OCI-LY1 (cell line): ENCODE results near the gene IRF4.
A peak's percentile ranks its signal among the peaks of the same experiment; 100 is the strongest.
"Not testable (repeated sequence)": the region's sequence is repeated elsewhere in the genome, so short reads cannot be mapped to it uniquely, and the experiment has no call there.

Source experiments
- H2AFZ ChIP-seq: fragments of 200-600 bp; sonication (generic), shearing (Covaris generic); 2 replicates; pipeline ENCODE4 v1.6.0; 2014; ENCODE audit warnings: antibody characterized with exemption, mild to moderate bottlenecking, low read length
- H3F3A ChIP-seq: fragments of 200-600 bp; sonication (generic), shearing (Covaris generic); 2 replicates; pipeline ENCODE4 v1.6.0; 2014; ENCODE audit warnings: mild to moderate bottlenecking, antibody characterized with exemption, low read length, moderate library complexity; ENCODE audit not compliant: insufficient read depth
- H3K27ac ChIP-seq: fragments of 200-600 bp; sonication (generic); 2 replicates; pipeline ENCODE4 v1.5.1; 2014; ENCODE audit warnings: low read length, mixed run types, mild to moderate bottlenecking, low read depth; ENCODE audit not compliant: poor library complexity, severe bottlenecking
- H3K27me3 ChIP-seq: fragments of 200-600 bp; sonication (generic); 2 replicates; pipeline ENCODE4 v1.6.0; 2014; ENCODE audit warnings: antibody characterized with exemption, mild to moderate bottlenecking, low read length, moderate library complexity; ENCODE audit not compliant: insufficient read depth
- H3K36me3 ChIP-seq: fragments of 200-600 bp; sonication (generic); 2 replicates; pipeline ENCODE4 v1.6.1; 2014; ENCODE audit warnings: mild to moderate bottlenecking, antibody characterized with exemption, low read length, moderate library complexity, mixed read lengths; ENCODE audit not compliant: insufficient read depth
- H3K4me1 ChIP-seq: fragments of 200-600 bp; sonication (generic); 2 replicates; pipeline ENCODE4 v1.5.1; 2014; ENCODE audit warnings: mild to moderate bottlenecking, low read length, moderate library complexity; ENCODE audit not compliant: insufficient read depth, severe bottlenecking
- H3K4me2 ChIP-seq: fragments of 200-600 bp; sonication (generic), shearing (Covaris generic); 2 replicates; pipeline ENCODE4 v1.6.1; 2014; ENCODE audit warnings: low read length
- H3K4me3 ChIP-seq: fragments of 200-600 bp; sonication (generic); 2 replicates; pipeline ENCODE4 v1.5.1; 2014; ENCODE audit warnings: low read length, low read depth, mild to moderate bottlenecking, mixed read lengths; ENCODE audit not compliant: poor library complexity, severe bottlenecking
- H3K79me2 ChIP-seq: fragments of 200-600 bp; shearing (Covaris generic); 2 replicates; pipeline ENCODE4 v1.6.1; 2016; ENCODE audit warnings: mixed run types, low read length, mixed read lengths; ENCODE audit not compliant: insufficient read depth
- H3K9ac ChIP-seq: fragments of 200-600 bp; sonication (generic), shearing (Covaris generic); 2 replicates; pipeline ENCODE4 v1.6.1; 2014; ENCODE audit warnings: mild to moderate bottlenecking, low read length, mixed read lengths
- H3K9me2 ChIP-seq: fragments of 200-600 bp; sonication (generic), shearing (Covaris generic); 2 replicates; pipeline ENCODE4 v1.6.1; 2014; ENCODE audit warnings: low read depth, mild to moderate bottlenecking, low read length, mixed read lengths
- H3K9me3 ChIP-seq: fragments of 200-600 bp; shearing (Covaris generic); 2 replicates; pipeline ENCODE4 v1.6.1; 2014; ENCODE audit warnings: low read length, mixed read lengths
- H4K20me1 ChIP-seq: fragments of 200-600 bp; sonication (generic), shearing (Covaris generic); 2 replicates; pipeline ENCODE4 v1.6.0; 2016; ENCODE audit warnings: mild to moderate bottlenecking, low read length; ENCODE audit not compliant: insufficient read depth
- CTCF ChIP-seq: fragments of 200-600 bp; sonication (generic), shearing (Covaris generic); IDR thresholded peaks from 2 replicates; pipeline ENCODE4 v1.5.1; 2017; ENCODE audit warnings: mild to moderate bottlenecking, antibody characterized with exemption, low read length, moderate library complexity, mixed read lengths
- EZH2 ChIP-seq: fragments of 200-600 bp; sonication (generic), shearing (Covaris generic); IDR thresholded peaks from 2 replicates; pipeline ENCODE4 v1.8.0; 2017; ENCODE audit warnings: borderline replicate concordance, mixed run types, mild to moderate bottlenecking, antibody characterized with exemption, low read length, moderate library complexity, mixed read lengths

The IRF4 gene

GRCh38 chr6:370555-370954, 21.0 kb upstream of the IRF4 start:
- Histone ChIP-seq H3K27ac (no peak overlapping the region), H3K27me3 (no peaks in the 10 kb centered on the region), H3K9me3 (no peaks in the 10 kb centered on the region), H2AFZ (no peak overlapping the region), H3K79me2 (no peaks in the 10 kb centered on the region), H3K4me1 (peaks cover 42% of the 10 kb centered on the region), H3K9ac (no peak overlapping the region), H3K4me2 (no peak overlapping the region), H3K9me2 (no peaks in the 10 kb centered on the region), H4K20me1 (no peaks in the 10 kb centered on the region), H3F3A (no peaks in the 10 kb centered on the region), H3K36me3 (no peaks in the 10 kb centered on the region), H3K4me3 (no peak overlapping the region)
- TF ChIP-seq EZH2 (no peak), CTCF (no peak)

- not testable (repeated sequence) for H3K27me3 ChIP-seq
Observed at GRCh38 chr6:371851-372250, 19.7 kb upstream of the IRF4 start.

GRCh38 chr6:372336-372911, 19.1 kb upstream of the IRF4 start:
- TF ChIP-seq CTCF: no peak
- TF ChIP-seq EZH2: no peak
- H3K4me3 ChIP-seq: no peak overlapping the region
- H3K9ac ChIP-seq: no peak overlapping the region
- H2AFZ ChIP-seq: no peak overlapping the region
- no peak overlapping the region for H3K27ac ChIP-seq
- H3K4me1 ChIP-seq: peaks cover 36% of the 10 kb centered on the region
- peak overlapping the region; percentile 13 for H3K4me2 ChIP-seq
- H4K20me1 ChIP-seq: no peaks in the 10 kb centered on the region
- no peaks in the 10 kb centered on the region for H3K79me2 ChIP-seq
- no peaks in the 10 kb centered on the region for H3K9me3 ChIP-seq
- no peaks in the 10 kb centered on the region for H3K9me2 ChIP-seq
- no peaks in the 10 kb centered on the region for H3K36me3 ChIP-seq
- H3F3A ChIP-seq: no peaks in the 10 kb centered on the region
- H3K27me3 ChIP-seq: no peaks in the 10 kb centered on the region

More at GRCh38 chr6:371851-372250, 19.7 kb upstream of the IRF4 start:
- H3K9me2 ChIP-seq, H3K4me3 ChIP-seq, H3K9me3 ChIP-seq, H3K79me2 ChIP-seq, H3K27ac ChIP-seq, H3K4me2 ChIP-seq, H4K20me1 ChIP-seq, H3K36me3 ChIP-seq, H3F3A ChIP-seq, H3K9ac ChIP-seq, H2AFZ ChIP-seq: not testable (repeated sequence)
- peaks cover 36% of the 10 kb centered on the region for H3K4me1 ChIP-seq

- Histone ChIP-seq H3K4me3 (no peak overlapping the region), H3F3A (no peaks in the 10 kb centered on the region), H3K27me3 (no peaks in the 10 kb centered on the region), H3K27ac (no peak overlapping the region), H3K9me3 (no peaks in the 10 kb centered on the region), H3K79me2 (no peaks in the 10 kb centered on the region), H2AFZ (no peak overlapping the region), H4K20me1 (no peaks in the 10 kb centered on the region), H3K9me2 (no peaks in the 10 kb centered on the region), H3K36me3 (no peaks in the 10 kb centered on the region), H3K4me1 (peaks cover 37% of the 10 kb centered on the region), H3K9ac (no peak overlapping the region), H3K4me2 (peak overlapping the region; percentile 13)
- TF ChIP-seq CTCF: no peak
- no peak for TF ChIP-seq EZH2
Observed at GRCh38 chr6:373031-373430, 18.5 kb upstream of the IRF4 start.
